Activated B cell treated with CpG ODN at 0.5 μM for 24 hours (primary cell): ENCODE measurements around the gene GCSAM. TPM values are rescaled to one million over a fixed set of nuclear protein-coding genes. Genes with fewer than 3 reads are reported as not detected.

Experiments used
- ATAC-seq: fragments of 200-7000 bp; cut with Tn5 transposase; one replicate; pipeline ENCODE4 v1.10.0; 2021; ENCODE audit warnings: low read depth, mild to moderate bottlenecking, moderate library complexity
- CTCF ChIA-PET: fragments of 350-600 bp; sonication (Branson Sonifier 250); formaldehyde crosslinking; loops from one replicate; lab custom pipeline; 2021; ENCODE audit warnings: antibody characterized with exemption; lab: Charles Lee
- POLR2A ChIA-PET: fragments of 350-600 bp; sonication (Branson Sonifier 250); formaldehyde crosslinking; loops from one replicate; lab custom pipeline; 2021; ENCODE audit warnings: antibody characterized with exemption; lab: Charles Lee
- DNase-seq: peaks from one replicate; pipeline ENCODE4 v3.0.0; 2022
- H3K27ac Mint-ChIP-seq: one replicate; pipeline ENCODE4 v1.8.0; 2020; ENCODE audit warnings: mixed read lengths
- H3K27me3 Mint-ChIP-seq: one replicate; pipeline ENCODE4 v1.8.0; 2021; ENCODE audit warnings: mixed read lengths
- H3K36me3 Mint-ChIP-seq: one replicate; pipeline ENCODE4 v1.8.0; 2021; ENCODE audit warnings: low read depth, mixed read lengths
- H3K4me1 Mint-ChIP-seq: one replicate; pipeline ENCODE4 v1.8.0; 2021; ENCODE audit warnings: mixed read lengths
- H3K4me3 Mint-ChIP-seq: one replicate; pipeline ENCODE4 v1.8.0; 2020; ENCODE audit warnings: mild to moderate bottlenecking, mixed read lengths
- H3K9me3 Mint-ChIP-seq: one replicate; pipeline ENCODE4 v1.8.0; 2020; ENCODE audit warnings: mixed read lengths
- CTCF ChIP-seq: fragments of 200-600 bp; IDR thresholded peaks from one replicate; pipeline ENCODE4 v1.8.0; 2022; ENCODE audit warnings: antibody characterized with exemption, mild to moderate bottlenecking
- intact Hi-C: fragments of 100-400 bp; cut with micrococcal nuclease; formaldehyde crosslinking; loops from one replicate; pipeline ENCODE4 v1.15.1; 2024
- total RNA-seq: library from RNA; stranded (reverse); gene quantifications from 2 replicates; pipeline ENCODE4 v1.2.3, GENCODE V29; 2022

Gene GCSAM
- total RNA-seq, 1 donor from 2014 or later = 17.3 TPM

GRCh38 chr3:112136046-112136445 is 3.0 kb upstream of the GCSAM start:
- DNase-seq = no peak
- Mint-ChIP-seq H3K9me3 (no peaks in the 10 kb centered on the region), H3K4me3 (peak overlapping the region; percentile 29), H3K36me3 (peaks cover 2% of the 10 kb centered on the region), H3K27me3 (no peaks in the 10 kb centered on the region), H3K27ac (peak overlapping the region; percentile 72), H3K4me1 (peaks cover 69% of the 10 kb centered on the region)
- CTCF ChIA-PET = interaction anchor here (0.7 to 6.0 kb wide), 10 partner anchors 8 to 403 kb away, joined by 3 to 64 read pairs (median 5); partner anchors contain the start of gene SLC9C1
- TF ChIP-seq CTCF = no peak
- ATAC-seq = no peak
- POLR2A ChIA-PET = interaction anchor here (1.5 to 2.5 kb wide), 5 partner anchors 13 to 197 kb away, joined by 3 to 25 read pairs (median 6); partner anchors contain the start of gene CD200
- intact Hi-C loops = loop anchor here (5.0 kb wide), 2 partner anchors 541 to 841 kb away; partner anchors contain the start of gene CD200R1

DNA sequence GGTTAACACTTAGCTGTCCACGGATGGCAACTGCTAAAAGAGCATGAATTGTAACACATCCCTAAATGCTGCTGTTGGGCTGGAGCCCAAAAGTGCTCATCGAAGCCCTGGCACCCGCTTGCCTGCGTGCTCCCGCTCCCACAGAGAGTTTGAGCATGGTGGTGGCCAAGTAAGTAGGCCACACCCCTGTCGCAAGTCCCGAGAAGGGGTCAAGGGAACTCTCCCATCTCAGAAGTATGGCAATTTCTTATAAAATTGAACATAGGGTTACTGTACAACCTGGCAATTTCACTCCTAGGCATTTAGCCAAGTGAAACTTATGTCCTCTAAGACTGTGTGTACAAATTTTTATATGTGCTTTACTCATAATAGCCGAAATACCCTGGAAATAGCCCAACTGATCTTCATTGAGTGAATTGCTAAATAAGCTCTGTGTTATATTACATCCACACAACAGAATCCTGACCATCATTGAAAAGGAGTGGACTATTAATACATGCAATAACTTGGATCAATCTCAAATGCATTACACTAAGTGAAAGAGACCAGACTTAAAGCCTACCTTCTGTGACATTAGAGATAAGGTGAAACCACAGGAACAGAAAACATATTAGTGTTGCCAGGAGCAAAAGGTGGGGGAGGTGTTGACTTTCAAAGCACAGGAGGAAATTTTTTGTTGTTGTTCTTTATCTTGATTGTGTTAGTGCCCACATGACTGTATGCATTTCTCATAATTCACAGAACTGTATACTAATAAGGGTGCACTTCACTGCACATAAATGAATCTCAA is 1.5 kb upstream of the GCSAM start:
- peaks cover 2% of the 10 kb centered on the region for H3K36me3 Mint-ChIP-seq
- intact Hi-C loops = loop anchor here (5.0 kb wide), 2 partner anchors 543 to 843 kb away; partner anchors contain the start of gene CD200R1
- ATAC-seq = no peak
- CTCF ChIA-PET = interaction anchor here (1.7 kb wide), 1 partner anchor 23 kb away, joined by 9 read pairs; no protein-coding TSS in a partner anchor
- peak overlapping the region; percentile 96 for H3K27ac Mint-ChIP-seq
- POLR2A ChIA-PET = interaction anchor here (1.6 to 2.6 kb wide), 4 partner anchors 11 to 199 kb away, joined by 7 to 22 read pairs (median 11); no protein-coding TSS in a partner anchor
- H3K9me3 Mint-ChIP-seq = no peaks in the 10 kb centered on the region
- no peak for TF ChIP-seq CTCF
- peaks cover 83% of the 10 kb centered on the region for H3K4me1 Mint-ChIP-seq
- no peak for DNase-seq
- H3K4me3 Mint-ChIP-seq = peak overlapping the region; percentile 32
- H3K27me3 Mint-ChIP-seq = no peaks in the 10 kb centered on the region

- no peak for ATAC-seq
- ChIA-PET CTCF (interaction anchor here (0.8 to 1.7 kb wide), 3 partner anchors 19 to 230 kb away, joined by 3 to 9 read pairs (median 5); no protein-coding TSS in a partner anchor), POLR2A (interaction anchor here (0.7 to 2.6 kb wide), 8 partner anchors 16 to 365 kb away, joined by 3 to 22 read pairs (median 5); no protein-coding TSS in a partner anchor)
- Mint-ChIP-seq H3K36me3 (peaks cover 4% of the 10 kb centered on the region), H3K27me3 (no peaks in the 10 kb centered on the region), H3K9me3 (no peaks in the 10 kb centered on the region), H3K4me3 (peak overlapping the region; percentile 91), H3K4me1 (peaks cover 90% of the 10 kb centered on the region), H3K27ac (peak overlapping the region; percentile 96)
- TF ChIP-seq CTCF = no peak
- DNase-seq = no peak
- intact Hi-C loops = loop anchor here (1.0 kb wide), 1 partner anchor 21 kb away; no protein-coding TSS in a partner anchor
Observed at GRCh38 chr3:112133626-112134334, 732 bp upstream of the GCSAM start.

- peak overlapping the region; percentile 91 for H3K4me3 Mint-ChIP-seq
- intact Hi-C loops = no loop called here
- POLR2A ChIA-PET = interaction anchor here (0.7 to 2.6 kb wide), 9 partner anchors 12 to 366 kb away, joined by 3 to 22 read pairs (median 6); no protein-coding TSS in a partner anchor
- CTCF ChIA-PET = interaction anchor here (0.7 to 1.9 kb wide), 8 partner anchors 9 to 398 kb away, joined by 3 to 9 read pairs (median 4); no protein-coding TSS in a partner anchor
- H3K27me3 Mint-ChIP-seq = no peaks in the 10 kb centered on the region
- peak overlapping the region; percentile 96 for H3K27ac Mint-ChIP-seq
- no peaks in the 10 kb centered on the region for H3K9me3 Mint-ChIP-seq
- no peak for TF ChIP-seq CTCF
- DNase-seq (no peak), ATAC-seq (no peak)
- peaks cover 94% of the 10 kb centered on the region for H3K4me1 Mint-ChIP-seq
- peaks cover 4% of the 10 kb centered on the region for H3K36me3 Mint-ChIP-seq
Observed at GRCh38 chr3:112132554-112132953, 494 bp downstream of the GCSAM start.
